ENCODE measurements around the gene GCNA. TPM values are rescaled to one million over a fixed set of nuclear protein-coding genes. Genes with fewer than 3 reads are reported as not detected.

The GCNA gene, protein sequence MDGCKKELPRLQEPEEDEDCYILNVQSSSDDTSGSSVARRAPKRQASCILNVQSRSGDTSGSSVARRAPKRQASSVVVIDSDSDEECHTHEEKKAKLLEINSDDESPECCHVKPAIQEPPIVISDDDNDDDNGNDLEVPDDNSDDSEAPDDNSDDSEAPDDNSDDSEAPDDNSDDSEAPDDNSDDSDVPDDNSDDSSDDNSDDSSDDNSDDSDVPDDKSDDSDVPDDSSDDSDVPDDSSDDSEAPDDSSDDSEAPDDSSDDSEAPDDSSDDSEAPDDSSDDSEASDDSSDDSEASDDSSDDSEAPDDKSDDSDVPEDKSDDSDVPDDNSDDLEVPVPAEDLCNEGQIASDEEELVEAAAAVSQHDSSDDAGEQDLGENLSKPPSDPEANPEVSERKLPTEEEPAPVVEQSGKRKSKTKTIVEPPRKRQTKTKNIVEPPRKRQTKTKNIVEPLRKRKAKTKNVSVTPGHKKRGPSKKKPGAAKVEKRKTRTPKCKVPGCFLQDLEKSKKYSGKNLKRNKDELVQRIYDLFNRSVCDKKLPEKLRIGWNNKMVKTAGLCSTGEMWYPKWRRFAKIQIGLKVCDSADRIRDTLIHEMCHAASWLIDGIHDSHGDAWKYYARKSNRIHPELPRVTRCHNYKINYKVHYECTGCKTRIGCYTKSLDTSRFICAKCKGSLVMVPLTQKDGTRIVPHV
- total RNA-seq (ENCODE audit: insufficient read depth, low replicate concordance): 0.96 TPM

DNA sequence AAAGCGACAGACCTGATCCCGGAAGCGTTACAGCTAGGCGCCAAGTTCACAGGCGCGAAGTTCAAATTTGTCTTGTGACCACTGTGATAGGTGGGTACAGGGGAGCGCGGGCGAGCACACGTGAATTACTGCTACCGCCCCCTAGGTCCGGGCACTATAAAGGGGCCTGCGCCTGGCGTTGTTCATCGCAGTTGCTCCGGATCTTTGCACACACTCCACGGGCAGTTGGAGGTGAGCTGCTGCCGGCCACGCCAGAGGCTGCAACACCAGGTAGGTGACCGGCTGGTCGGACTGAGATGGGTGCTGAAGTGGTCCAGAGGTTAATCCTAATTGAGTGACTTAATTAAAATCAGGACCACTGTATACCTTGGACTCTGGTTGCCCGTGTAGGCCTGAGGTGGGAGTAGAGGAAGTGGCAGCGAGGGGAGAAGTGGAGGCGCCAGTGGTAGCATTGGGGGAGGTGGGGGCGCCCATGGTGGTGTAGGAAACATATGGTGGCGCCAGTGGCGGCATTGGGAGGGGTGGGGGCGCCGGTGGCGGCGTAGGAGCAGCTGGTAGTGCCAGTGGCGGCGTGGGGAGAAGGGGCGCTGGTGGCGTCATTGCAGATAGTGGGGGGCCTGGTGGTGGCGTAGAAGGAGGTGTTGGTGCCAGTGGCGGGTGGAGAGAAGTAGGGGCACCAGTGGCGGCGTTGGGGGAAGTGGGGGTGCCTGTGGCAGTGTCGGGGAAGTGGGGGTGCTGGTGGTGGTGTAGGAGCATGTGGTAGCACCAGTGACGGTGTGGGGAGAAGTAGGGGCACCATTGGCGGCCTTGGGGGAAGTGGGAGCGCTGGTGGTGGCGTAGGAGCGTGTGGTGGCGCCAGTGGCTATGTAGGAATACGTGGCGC lies at the start of gene GCNA:
Gene GCNA, plus strand, starts transcription at position 185 of the 883 bp plus-strand sequence. CDS start 2,385 bp downstream, outside the sequence.
- DNase-seq (ENCODE audit: low spot score): no peak

DNA sequence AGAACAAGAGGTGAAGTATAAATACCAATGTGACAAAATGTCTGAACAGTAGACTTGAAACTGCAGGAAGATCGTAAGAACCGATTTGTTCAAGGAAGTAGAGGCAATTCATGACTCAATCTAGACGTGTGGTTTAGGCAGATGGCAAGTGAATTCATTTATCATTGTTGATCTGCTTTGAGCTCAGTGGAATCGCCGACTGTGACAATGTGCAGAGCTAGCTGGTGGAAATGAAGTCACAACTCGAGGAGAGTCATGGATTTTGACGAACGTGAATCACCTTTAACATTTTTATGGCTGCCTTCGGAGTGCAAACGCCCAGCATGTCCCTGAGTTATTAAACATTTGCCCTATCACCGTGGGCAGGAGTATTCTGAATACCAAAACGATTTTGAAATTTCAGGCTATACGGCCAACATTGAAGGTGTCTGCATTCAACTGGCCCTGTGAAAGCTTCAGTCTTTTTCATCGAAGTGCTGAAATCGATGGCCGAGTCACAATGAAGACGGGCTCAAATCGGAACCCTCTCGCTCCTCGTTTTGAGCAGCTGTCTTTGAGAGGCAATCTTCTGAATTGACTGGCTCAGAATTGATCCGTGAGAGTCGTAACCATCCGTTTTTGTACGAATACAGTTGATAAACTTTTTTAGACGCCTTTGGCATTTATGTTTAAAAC lies 46.0 kb upstream of the GCNA start:
- peak; percentile 23 for DNase-seq (ENCODE audit: low spot score)

DNA sequence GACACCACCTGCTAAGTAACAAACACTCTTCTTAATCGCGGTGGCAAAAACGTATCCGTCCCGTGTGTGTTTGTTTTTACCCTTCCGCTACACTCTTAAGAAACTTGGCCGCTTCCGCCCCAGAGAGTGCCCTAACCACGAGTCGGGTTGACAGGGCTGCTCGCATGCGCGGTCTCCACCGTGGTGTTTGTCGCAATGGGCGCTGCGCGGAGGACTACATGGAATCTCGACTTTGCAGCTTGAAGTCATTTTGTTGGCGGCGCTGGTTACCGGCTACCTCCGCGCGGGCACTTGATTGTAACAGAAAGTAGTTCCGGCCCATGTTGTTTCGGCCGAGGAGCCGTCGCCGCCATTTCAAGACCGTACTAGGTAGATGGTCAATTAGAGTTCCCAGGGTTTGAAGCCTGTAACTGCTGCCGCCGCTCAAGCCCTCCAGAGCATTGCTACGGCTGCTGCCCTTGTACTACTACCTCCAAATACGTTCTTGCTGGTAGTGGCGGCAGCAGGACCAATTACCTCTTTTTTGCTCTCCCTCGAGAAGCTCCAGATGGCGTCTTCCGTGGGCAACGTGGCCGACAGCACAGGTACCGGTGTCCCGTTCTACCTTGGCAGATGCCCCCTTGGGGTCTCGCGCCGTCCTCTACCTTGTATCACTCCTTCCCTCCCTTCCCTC lies 45.3 kb upstream of the GCNA start, which contains the start of gene OGT:
Gene OGT, plus strand, starts transcription at position 352 of the 673 bp plus-strand sequence. Its CDS starts 196 bp downstream, at position 548.
- DNase-seq (ENCODE audit: low spot score): peak; percentile 96

DNA sequence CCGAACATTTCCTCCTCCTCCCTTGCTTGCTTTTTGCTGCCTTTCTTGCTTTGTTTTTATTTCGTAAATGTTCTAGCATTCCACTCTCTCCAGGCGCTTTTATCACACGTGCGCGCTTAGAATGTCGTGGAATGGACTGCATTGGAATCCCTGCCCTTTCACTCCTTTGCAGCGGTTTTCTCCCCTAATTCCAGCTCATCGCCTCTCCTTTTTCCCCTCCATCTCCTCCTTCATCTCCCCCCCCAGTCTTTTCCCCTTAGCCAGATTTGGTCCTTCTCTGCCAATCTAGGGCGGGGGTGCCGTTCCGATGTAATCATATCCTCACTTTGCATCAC lies 44.8 kb upstream of the GCNA start:
- no peak for DNase-seq (ENCODE audit: low spot score)

DNA sequence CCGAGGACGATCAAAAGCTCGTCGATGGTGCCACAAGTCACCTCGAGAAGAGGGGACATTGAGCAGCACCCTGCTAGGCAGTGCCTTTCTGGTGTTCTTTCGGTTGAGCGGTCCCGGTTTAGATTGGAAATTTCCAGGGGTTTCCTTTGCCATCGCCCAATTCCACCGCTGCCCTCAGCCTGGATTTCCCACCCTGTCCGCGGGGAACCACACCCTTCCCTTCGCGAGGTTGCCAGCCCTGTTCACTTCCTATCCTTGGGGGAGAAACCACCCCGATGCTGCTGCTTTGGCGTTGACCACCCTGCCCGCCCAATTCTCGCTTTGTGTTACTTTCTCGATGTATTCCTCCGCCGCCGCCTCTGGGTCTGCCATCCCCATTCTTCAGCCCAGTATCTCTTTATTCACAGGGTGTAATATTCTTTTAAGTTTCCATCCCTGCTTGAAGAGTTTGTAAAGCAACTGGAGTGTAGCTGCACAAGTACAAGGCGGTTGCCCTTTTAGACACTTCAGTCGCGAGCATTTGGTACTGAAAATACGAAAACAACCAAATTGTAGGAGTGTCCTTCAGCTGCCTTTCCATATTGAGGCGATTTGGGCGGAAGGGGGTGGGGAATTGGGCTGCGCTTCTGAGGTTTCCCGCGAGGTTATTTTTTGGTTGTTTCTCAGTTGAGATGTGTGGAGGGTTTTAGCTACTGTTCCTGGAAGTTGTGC lies 44.2 kb upstream of the GCNA start:
- peak; percentile 66 for DNase-seq (ENCODE audit: low spot score)

DNA sequence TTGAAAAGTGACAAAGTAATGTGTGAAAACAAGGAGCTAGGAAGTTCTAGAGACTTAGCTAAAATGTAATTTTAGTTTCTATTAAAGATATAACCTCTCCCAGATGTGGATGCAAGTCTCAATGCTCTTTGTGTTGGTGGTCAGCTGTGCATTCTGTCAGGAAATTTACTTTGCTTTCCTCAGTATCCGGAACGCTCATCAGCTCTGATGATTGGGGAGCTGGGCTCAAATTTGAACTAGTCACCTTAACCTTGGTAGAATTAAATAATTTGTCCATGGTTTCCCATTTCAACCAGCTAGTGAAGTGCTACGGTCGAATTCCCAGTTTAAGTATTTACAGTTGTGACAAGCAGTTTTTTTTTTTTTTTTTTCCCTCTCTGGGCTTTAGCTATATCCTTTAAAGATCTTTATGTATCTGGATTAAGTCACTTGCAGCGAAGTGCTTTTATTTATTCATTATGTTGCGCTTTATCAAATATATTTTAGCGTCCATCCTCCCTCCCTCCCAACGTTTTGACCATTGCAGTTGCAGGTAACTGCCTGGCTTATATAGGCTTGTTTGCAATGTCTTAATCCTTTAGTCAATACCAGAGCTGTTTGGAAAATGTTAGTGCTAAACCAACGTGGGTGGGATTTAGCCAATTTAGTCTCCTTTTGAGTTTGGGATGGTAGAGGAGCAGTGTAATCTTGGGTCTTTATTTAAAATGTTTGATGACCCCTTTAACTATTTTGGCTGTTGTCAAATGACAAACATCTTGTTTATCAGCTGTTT lies 43.3 kb upstream of the GCNA start:
- DNase-seq (ENCODE audit: low spot score): no peak

DNA sequence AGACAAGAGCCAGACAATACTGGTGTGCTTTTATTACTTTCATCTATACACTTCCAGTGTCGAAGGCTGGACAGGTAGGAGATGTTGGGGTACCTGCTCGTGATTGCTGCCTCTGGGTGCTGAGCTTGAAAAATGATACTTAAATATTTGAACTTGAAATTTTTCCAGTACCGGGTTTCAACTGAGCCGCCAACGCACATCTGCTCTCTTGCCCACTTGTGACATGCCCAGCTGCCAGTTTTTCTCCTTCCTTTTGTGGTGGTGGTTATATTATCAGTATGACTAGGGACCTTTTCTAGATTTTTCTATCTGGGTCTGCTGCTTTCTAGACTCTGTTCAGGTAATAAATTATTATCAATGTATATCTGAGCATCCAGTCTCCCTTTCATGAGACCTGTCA lies 42.0 kb upstream of the GCNA start:
- no peak for DNase-seq (ENCODE audit: low spot score)

DNA sequence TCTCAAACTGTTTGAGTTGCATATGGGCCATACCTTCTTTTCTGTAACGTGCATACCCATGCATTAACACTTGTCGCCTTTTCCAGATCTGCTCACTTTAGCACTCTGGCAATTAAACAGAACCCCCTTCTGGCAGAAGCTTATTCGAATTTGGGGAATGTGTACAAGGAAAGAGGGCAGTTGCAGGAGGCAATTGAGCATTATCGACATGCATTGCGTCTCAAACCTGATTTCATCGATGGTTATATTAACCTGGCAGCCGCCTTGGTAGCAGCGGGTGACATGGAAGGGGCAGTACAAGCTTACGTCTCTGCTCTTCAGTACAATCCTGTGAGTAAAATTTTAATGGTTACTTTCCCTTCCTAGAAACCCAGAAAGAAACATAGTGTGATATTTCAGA lies 40.5 kb upstream of the GCNA start:
- no peak for DNase-seq (ENCODE audit: low spot score)

DNA sequence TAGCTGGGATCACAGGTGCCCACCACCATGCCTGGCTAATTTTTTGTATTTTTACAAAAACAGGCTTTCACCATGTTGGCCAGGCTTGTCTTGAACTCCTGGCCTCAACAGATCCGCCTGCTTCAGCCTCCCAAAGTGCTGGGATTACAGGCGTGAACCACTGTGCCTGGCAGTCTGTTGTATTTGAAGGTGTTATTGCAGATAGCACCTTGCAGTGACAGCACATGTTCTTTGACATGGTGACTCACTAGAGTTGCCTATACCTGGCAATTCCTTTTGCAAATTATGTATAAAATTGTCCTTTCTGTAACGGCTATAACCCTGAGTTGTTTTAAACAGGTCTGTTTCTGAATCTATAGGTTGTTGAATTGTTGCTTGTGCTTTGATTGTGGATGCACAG lies 37.4 kb upstream of the GCNA start:
- no peak for DNase-seq (ENCODE audit: low spot score)

DNA sequence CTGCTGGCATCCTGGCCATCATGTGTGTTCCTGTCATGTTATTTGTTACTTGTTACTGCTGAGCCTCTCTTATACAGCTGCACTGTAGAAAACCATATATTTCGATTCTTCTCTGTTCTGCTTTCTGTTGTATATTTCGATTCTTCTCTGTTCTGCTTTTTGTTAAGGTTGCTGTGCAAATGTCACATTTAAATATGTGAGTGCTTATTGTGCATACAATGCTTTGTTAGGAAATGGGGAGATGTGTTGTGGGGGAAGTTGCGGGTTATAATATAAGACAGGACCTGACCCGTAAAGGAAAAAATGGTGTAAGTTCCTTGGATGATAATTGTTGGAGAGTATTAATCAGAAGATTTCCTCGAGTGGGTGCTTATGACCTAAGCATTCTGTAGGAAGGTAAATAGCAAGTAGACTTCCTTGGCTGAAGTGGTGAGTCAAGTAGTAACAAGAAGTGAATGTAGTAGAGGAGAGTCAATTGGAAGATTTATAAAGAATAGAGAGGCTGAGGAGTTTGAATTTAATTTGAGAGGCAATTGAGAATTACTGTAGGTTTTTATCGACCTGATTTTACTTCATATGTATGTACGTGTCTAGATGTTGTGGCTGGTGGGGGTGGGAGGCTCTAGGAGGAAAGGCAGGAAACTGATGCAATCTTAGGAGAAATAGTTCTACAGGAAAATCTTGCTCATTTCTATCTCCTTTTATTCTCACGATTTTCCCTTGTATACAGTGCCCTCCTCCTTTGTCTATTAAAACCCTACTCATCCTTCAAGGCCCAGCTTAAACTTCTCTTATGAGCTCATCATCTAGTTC lies 36.8 kb upstream of the GCNA start:
- DNase-seq (ENCODE audit: low spot score): no peak

DNA sequence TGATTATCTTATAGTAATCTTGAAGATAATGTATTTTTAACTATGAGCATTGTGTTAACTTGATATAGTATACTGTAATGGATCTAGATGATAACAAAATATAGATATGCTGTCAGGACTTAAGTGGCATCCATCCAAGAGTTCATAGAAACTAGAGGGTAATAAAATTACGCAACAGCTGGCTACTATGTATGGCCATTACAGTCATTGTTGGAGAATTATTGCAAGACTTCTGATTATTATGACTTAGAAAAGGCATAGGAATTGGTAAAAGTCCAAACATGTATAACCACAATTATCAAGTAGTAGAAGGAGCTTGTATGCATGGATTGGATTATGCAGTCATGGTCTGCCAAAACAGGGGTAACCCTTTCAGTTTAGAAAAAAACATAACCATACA lies 35.8 kb upstream of the GCNA start:
- no peak for DNase-seq (ENCODE audit: low spot score)

DNA sequence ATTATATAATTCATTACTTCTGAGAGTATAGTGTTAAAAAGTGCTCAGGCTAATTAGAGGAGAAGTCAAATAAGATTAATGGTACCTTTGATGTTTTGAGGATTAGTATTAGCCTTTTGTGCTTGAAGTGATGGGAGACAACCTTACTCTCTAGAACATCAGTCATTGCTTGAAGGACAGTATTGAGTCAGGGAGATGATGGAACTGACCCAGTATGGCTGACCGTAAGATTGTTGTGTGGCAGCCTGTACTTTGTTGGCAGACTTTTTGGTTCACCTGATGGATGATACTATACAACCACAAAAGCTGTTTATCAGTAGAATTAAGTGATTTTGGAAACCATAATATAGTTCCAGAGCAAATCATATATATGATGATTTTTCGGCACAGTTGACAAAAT lies 35.4 kb upstream of the GCNA start:
- DNase-seq (ENCODE audit: low spot score): no peak

DNA sequence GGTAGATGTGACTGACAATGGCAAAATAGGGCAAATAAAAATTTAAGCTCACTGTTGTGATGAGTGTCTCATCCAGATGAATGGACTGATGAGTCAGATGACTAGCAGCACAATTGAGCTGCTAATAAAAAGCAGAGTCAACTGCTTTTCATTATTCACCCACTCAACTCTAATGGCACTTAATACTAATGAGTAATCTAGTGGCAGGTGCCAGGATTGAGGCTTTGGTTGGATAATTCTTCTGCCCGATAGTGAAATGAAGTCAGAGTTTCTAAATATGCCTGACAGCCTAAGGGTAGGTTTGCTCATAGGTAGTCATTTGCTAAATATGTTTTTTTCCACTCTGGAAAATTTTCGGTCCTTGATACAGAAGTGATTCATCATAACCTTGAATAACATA lies 34.9 kb upstream of the GCNA start:
- DNase-seq (ENCODE audit: low spot score): no peak

DNA sequence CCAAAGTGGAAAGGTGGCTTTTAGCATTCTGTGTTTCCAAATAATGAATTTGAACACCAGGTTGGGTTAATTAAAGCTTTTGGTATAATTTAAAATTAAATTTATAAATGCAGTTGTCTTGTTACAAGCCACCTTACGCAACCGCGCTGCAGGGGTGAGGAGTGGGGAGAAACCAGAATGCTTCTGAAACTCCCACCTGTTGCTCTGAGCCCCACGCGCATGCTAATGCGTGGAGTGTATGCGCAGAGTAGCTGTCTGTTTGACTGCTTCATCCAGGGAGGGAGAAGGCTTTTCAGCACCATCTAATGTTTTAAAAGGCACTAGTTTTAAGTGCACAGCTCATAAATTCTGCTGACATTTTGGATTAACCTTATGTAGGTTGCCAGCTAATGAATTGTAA lies 32.9 kb upstream of the GCNA start:
- DNase-seq (ENCODE audit: low spot score): no peak

DNA sequence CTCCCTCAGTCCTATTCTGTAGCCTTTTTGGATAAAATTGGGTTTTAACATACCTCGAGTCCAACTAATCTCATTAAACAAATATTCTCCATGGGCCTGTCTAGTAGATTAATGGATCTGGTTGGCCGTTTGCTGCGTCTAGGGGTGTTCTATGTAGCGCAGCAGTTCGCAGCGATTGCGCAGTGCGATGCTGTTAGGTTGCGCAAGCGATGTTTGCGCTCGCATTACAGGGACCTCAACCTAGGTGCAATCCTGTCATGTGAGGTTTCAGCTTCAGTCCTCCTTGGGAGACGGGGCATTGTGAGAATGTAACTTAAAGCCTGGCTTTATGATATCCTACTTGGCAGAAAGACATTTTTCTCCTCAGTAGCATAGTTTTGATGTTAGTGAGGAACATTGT lies 31.4 kb upstream of the GCNA start:
- no peak for DNase-seq (ENCODE audit: low spot score)

DNA sequence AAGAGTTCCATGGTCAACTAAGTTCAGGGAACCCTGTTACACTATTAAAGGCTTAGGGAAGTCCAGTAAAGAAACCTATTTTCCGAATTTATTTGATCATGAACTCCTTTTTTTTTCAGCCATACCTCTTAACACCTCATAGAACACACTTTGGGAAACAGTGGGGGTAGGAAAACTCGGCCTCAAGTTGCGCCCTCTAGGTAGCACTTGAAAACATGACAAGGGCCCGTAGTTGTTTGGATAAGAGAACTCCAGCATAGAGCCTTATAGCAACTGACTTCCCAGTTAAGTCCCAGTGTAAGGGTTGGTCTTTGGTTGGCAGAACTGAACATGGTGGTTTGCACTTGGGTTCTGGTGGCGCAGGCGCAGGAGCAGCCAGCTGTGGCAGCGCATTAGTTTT lies 30.9 kb upstream of the GCNA start:
- DNase-seq (ENCODE audit: low spot score): no peak

DNA sequence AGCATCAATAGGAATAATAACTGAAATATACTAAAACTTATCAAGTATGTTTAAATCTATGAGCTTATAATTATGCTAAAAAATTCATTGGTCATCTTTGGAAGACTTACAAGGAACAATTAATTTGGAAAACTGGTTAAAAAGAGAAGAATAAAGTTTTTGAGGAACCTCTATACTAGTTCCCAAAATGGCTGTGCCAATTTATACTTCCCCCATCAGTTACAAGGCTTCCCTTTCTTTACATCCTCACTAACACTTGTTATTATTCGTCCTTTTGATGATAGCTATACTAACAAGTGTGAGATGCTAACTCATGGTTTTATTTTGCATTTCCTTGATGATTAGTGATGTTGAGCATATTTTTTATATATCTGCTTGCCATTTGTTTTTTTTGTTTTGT lies 28.3 kb upstream of the GCNA start:
- DNase-seq (ENCODE audit: low spot score): no peak

DNA sequence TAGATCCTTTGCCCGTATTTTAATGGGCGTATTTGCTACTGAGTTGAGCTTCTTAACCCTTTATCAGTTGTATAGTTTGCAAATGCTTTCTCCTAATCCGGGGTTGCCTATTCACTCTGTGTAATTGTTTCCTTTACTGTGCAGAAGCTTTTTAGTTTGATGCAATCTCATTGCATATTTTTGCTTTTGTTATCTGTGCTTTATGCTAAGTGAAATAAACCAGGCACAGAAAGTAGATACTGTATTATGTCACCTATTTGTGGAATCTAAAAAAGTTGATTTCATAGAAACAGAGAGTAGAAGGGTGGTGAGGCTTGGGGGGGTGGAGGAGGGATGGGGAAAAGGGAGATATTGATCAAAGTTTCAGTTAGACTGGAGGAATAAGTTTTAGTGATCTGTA lies 27.7 kb upstream of the GCNA start:
- DNase-seq (ENCODE audit: low spot score): peak; percentile 28

DNA sequence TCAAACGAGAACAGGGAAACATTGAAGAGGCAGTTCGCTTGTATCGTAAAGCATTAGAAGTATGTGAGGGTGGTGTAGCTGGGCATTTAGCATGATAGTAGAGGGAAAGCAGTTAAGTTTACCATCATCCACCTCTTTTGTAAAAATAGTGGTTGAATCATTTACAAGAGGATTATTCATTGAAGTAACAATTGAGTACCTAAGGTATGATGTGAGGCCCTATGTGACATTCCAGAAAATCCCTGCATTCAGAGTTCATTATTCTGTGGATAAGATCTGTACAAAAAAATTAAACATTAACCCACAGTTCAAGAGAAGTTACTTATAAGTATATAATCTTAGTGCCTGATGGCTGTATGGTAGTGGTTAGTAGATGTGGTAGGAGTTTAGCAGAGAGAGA lies 22.2 kb upstream of the GCNA start:
- no peak for DNase-seq (ENCODE audit: low spot score)
